ENCODE data around the gene ELL2. TPM values are rescaled to one million over a fixed set of nuclear protein-coding genes. Genes with fewer than 3 reads are reported as not detected.

ELL2 gene
- total and polyA plus RNA-seq, 2 of the 13 experiments (the other 11 are each of a cell fraction or from before 2014, with no cell fraction given) = 78.9 to 97.1 TPM

GRCh38 chr5:95858661-95859595 lies 102.7 kb downstream of the ELL2 start (continued):
- TF ChIP-seq, protein P1, sequence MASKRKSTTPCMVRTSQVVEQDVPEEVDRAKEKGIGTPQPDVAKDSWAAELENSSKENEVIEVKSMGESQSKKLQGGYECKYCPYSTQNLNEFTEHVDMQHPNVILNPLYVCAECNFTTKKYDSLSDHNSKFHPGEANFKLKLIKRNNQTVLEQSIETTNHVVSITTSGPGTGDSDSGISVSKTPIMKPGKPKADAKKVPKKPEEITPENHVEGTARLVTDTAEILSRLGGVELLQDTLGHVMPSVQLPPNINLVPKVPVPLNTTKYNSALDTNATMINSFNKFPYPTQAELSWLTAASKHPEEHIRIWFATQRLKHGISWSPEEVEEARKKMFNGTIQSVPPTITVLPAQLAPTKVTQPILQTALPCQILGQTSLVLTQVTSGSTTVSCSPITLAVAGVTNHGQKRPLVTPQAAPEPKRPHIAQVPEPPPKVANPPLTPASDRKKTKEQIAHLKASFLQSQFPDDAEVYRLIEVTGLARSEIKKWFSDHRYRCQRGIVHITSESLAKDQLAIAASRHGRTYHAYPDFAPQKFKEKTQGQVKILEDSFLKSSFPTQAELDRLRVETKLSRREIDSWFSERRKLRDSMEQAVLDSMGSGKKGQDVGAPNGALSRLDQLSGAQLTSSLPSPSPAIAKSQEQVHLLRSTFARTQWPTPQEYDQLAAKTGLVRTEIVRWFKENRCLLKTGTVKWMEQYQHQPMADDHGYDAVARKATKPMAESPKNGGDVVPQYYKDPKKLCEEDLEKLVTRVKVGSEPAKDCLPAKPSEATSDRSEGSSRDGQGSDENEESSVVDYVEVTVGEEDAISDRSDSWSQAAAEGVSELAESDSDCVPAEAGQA (IDR thresholded peaks at IDR 0.05; ENCODE audit: low read depth) = peak; percentile 97
- TF ChIP-seq, protein P1 (CRISPR knock-in tag; IDR thresholded peaks at IDR 0.05; ENCODE audit: borderline replicate concordance) = no peak
- TF ChIP-seq, protein P2, sequence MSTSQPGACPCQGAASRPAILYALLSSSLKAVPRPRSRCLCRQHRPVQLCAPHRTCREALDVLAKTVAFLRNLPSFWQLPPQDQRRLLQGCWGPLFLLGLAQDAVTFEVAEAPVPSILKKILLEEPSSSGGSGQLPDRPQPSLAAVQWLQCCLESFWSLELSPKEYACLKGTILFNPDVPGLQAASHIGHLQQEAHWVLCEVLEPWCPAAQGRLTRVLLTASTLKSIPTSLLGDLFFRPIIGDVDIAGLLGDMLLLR (CRISPR knock-in tag; IDR thresholded peaks at IDR 0.05) = peak; percentile 74; the same call in 1 of the 2 replicates
- TF ChIP-seq ZFP82 (CRISPR knock-in tag; IDR thresholded peaks at IDR 0.05; ENCODE audit: borderline replicate concordance) = 0 out of 2 replicates have a peak, but pooled peaks have one; percentile 0
- TF ChIP-seq KAT2B (IDR thresholded peaks at IDR 0.05; ENCODE audit: borderline replicate concordance, low read depth, low read length) = no peak
- TF ChIP-seq ZNF430 (CRISPR knock-in tag; IDR thresholded peaks at IDR 0.05) = peak; percentile 87
- no peak for TF ChIP-seq PBX3 (CRISPR knock-in tag; IDR thresholded peaks at IDR 0.05; ENCODE audit: borderline replicate concordance)
- TF ChIP-seq, protein P3, sequence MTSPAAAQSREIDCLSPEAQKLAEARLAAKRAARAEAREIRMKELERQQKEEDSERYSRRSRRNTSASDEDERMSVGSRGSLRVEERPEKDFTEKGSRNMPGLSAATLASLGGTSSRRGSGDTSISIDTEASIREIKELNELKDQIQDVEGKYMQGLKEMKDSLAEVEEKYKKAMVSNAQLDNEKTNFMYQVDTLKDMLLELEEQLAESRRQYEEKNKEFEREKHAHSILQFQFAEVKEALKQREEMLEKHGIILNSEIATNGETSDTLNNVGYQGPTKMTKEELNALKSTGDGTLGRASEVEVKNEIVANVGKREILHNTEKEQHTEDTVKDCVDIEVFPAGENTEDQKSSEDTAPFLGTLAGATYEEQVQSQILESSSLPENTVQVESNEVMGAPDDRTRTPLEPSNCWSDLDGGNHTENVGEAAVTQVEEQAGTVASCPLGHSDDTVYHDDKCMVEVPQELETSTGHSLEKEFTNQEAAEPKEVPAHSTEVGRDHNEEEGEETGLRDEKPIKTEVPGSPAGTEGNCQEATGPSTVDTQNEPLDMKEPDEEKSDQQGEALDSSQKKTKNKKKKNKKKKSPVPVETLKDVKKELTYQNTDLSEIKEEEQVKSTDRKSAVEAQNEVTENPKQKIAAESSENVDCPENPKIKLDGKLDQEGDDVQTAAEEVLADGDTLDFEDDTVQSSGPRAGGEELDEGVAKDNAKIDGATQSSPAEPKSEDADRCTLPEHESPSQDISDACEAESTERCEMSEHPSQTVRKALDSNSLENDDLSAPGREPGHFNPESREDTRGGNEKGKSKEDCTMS (CRISPR knock-in tag; conservative IDR thresholded peaks at IDR 0.05) = no peak
- TF ChIP-seq ZFP36 (IDR thresholded peaks at IDR 0.05; ENCODE audit: borderline replicate concordance, low read depth, low read length, partially characterized antibody) = no peak
- TF ChIP-seq ZNF331 (CRISPR knock-in tag; IDR thresholded peaks at IDR 0.05) = peak; percentile 34; the same call in 1 of the 2 replicates
- TF ChIP-seq ZSCAN22 (CRISPR knock-in tag; IDR thresholded peaks at IDR 0.05) = no peak
- TF ChIP-seq, protein P4, sequence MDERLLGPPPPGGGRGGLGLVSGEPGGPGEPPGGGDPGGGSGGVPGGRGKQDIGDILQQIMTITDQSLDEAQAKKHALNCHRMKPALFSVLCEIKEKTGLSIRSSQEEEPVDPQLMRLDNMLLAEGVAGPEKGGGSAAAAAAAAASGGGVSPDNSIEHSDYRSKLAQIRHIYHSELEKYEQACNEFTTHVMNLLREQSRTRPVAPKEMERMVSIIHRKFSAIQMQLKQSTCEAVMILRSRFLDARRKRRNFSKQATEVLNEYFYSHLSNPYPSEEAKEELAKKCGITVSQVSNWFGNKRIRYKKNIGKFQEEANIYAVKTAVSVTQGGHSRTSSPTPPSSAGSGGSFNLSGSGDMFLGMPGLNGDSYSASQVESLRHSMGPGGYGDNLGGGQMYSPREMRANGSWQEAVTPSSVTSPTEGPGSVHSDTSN (CRISPR knock-in tag; IDR thresholded peaks at IDR 0.05) = peak; percentile 44; the same call in 1 of the 2 replicates
- no peak; the same call in 1 of the 2 replicates for TF ChIP-seq ZC3H13 (CRISPR knock-in tag; IDR thresholded peaks at IDR 0.05)

Data from HepG2 (cell line).